Measurements from ENCODE around the gene CNBP. TPM values are rescaled to one million over a fixed set of nuclear protein-coding genes. Genes with fewer than 3 reads are reported as not detected.

Gene CNBP
- polyA plus RNA-seq, 1 donor from 2014 or later = 329 TPM

DNA sequence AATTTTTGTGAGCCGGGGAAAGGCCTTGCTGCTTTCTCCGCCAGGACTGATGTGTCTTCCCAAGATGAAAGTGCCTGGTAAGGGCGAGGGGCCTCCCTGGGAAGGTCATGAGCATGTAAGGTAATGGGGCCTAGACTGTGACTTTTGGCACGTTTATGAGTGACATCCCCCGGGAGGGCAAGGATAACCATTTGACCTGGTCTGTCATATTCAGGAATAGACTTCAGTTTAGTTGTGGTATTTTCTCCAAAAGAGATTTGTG, 631 bp upstream of the CNBP start:
- no peaks in the 10 kb centered on the region for H3K9me3 ChIP-seq (ENCODE audit: low read length)
- peak overlapping the region; percentile 99 for H3K4me3 ChIP-seq (ENCODE audit: low read length)
- H3K9me2 ChIP-seq (ENCODE audit: insufficient read depth, low read length) = no peaks in the 10 kb centered on the region
- H3F3A ChIP-seq (ENCODE audit: insufficient read depth, low read length, poor library complexity, severe bottlenecking) = peaks cover 6% of the 10 kb centered on the region
- no peaks in the 10 kb centered on the region for H3K27me3 ChIP-seq (ENCODE audit: insufficient read depth, low read depth, low read length)
- H4K20me1 ChIP-seq (ENCODE audit: insufficient read depth) = peaks cover 8% of the 10 kb centered on the region
- no peaks in the 10 kb centered on the region for H3K36me3 ChIP-seq (ENCODE audit: insufficient read depth, low read length)
- peak overlapping the region; percentile 91 for H3K27ac ChIP-seq (ENCODE audit: low read length)
- peak overlapping the region; percentile 96 for H3K9ac ChIP-seq (ENCODE audit: low read length)
- H3K79me2 ChIP-seq (replicated peaks; ENCODE audit: insufficient read depth, low read length) = peaks cover 47% of the 10 kb centered on the region
- TF ChIP-seq RAD21 (conservative IDR thresholded peaks at IDR 0.05) (no peak), EZH2 (IDR thresholded peaks at IDR 0.05; ENCODE audit: borderline replicate concordance, insufficient read depth, low read length, poor library complexity, severe bottlenecking) (no peak), TAF1 (IDR thresholded peaks at IDR 0.05; ENCODE audit: low read depth) (no peak), EP300 (conservative IDR thresholded peaks at IDR 0.05; ENCODE audit: poor library complexity, severe bottlenecking) (no peak), SMC3 (conservative IDR thresholded peaks at IDR 0.05; ENCODE audit: poor library complexity) (no peak), POLR2AphosphoS5 (IDR thresholded peaks at IDR 0.05) (no peak), MXI1 (conservative IDR thresholded peaks at IDR 0.05; ENCODE audit: poor library complexity, severe bottlenecking) (no peak)
- TF ChIP-seq, protein P1, sequence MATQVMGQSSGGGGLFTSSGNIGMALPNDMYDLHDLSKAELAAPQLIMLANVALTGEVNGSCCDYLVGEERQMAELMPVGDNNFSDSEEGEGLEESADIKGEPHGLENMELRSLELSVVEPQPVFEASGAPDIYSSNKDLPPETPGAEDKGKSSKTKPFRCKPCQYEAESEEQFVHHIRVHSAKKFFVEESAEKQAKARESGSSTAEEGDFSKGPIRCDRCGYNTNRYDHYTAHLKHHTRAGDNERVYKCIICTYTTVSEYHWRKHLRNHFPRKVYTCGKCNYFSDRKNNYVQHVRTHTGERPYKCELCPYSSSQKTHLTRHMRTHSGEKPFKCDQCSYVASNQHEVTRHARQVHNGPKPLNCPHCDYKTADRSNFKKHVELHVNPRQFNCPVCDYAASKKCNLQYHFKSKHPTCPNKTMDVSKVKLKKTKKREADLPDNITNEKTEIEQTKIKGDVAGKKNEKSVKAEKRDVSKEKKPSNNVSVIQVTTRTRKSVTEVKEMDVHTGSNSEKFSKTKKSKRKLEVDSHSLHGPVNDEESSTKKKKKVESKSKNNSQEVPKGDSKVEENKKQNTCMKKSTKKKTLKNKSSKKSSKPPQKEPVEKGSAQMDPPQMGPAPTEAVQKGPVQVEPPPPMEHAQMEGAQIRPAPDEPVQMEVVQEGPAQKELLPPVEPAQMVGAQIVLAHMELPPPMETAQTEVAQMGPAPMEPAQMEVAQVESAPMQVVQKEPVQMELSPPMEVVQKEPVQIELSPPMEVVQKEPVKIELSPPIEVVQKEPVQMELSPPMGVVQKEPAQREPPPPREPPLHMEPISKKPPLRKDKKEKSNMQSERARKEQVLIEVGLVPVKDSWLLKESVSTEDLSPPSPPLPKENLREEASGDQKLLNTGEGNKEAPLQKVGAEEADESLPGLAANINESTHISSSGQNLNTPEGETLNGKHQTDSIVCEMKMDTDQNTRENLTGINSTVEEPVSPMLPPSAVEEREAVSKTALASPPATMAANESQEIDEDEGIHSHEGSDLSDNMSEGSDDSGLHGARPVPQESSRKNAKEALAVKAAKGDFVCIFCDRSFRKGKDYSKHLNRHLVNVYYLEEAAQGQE (IDR thresholded peaks at IDR 0.05; ENCODE audit: borderline replicate concordance) = no peak
- TF ChIP-seq, protein P2, sequence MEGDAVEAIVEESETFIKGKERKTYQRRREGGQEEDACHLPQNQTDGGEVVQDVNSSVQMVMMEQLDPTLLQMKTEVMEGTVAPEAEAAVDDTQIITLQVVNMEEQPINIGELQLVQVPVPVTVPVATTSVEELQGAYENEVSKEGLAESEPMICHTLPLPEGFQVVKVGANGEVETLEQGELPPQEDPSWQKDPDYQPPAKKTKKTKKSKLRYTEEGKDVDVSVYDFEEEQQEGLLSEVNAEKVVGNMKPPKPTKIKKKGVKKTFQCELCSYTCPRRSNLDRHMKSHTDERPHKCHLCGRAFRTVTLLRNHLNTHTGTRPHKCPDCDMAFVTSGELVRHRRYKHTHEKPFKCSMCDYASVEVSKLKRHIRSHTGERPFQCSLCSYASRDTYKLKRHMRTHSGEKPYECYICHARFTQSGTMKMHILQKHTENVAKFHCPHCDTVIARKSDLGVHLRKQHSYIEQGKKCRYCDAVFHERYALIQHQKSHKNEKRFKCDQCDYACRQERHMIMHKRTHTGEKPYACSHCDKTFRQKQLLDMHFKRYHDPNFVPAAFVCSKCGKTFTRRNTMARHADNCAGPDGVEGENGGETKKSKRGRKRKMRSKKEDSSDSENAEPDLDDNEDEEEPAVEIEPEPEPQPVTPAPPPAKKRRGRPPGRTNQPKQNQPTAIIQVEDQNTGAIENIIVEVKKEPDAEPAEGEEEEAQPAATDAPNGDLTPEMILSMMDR (IDR thresholded peaks at IDR 0.05; ENCODE audit: poor library complexity, severe bottlenecking) = no peak
- peak overlapping the region; percentile 77 for H3K4me2 ChIP-seq (ENCODE audit: low read length)
- H2AFZ ChIP-seq (ENCODE audit: low read depth, low read length) = peak overlapping the region; percentile 86

DNA sequence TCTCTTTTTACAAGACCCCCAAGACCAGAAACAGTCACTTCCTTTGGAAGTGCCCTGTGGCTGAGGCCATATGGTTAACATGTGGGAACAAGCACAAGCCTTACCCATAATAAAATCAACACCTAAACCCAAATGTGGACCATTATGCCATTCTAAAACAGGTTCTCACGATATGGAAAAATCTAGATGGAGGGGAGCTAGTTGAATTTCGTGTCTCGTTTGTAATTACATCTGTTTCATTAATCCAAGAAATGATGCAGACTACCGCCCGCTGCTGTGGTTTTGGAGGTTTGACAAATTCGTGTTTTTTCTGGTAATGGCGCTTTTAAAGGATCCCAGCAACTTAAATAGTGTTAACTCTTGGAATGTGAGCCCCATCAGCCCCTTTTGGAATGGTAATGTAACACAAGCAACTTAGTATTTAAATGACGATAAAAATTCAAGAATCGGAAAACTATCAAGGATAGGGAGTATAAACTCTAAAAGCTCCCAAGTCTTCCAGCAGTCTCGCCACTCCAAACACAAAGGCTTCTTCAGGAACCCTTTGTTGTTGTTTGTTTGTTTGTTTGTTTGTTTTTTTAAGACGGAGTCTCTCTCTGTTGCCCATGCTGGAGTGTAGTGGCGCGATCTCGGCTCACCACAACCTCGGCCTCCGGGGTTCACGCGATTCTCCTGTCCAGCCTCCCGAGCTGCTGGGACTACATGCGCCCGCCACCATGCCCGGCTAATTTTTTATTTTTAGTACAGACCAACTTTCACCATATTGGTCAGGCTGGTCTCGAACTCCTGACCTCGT, 1.1 kb downstream of the CNBP start:
- H3K4me3 ChIP-seq (ENCODE audit: low read length) = peak overlapping the region; percentile 99
- no peaks in the 10 kb centered on the region for H3K27me3 ChIP-seq (ENCODE audit: insufficient read depth, low read depth, low read length)
- peaks cover 8% of the 10 kb centered on the region for H4K20me1 ChIP-seq (ENCODE audit: insufficient read depth)
- H3K9me3 ChIP-seq (ENCODE audit: low read length) = no peaks in the 10 kb centered on the region
- H3K79me2 ChIP-seq (replicated peaks; ENCODE audit: insufficient read depth, low read length) = peaks cover 64% of the 10 kb centered on the region
- H2AFZ ChIP-seq (ENCODE audit: low read depth, low read length) = no peak overlapping the region
- no peaks in the 10 kb centered on the region for H3K36me3 ChIP-seq (ENCODE audit: insufficient read depth, low read length)
- H3K4me2 ChIP-seq (ENCODE audit: low read length) = peak overlapping the region; percentile 99
- H3K9me2 ChIP-seq (ENCODE audit: insufficient read depth, low read length) = no peaks in the 10 kb centered on the region
- peaks cover 6% of the 10 kb centered on the region for H3F3A ChIP-seq (ENCODE audit: insufficient read depth, low read length, poor library complexity, severe bottlenecking)
- peak overlapping the region; percentile 96 for H3K9ac ChIP-seq (ENCODE audit: low read length)
- peak overlapping the region; percentile 87 for H3K27ac ChIP-seq (ENCODE audit: low read length)
- TF ChIP-seq TAF1 (IDR thresholded peaks at IDR 0.05; ENCODE audit: low read depth) (no peak), EP300 (conservative IDR thresholded peaks at IDR 0.05; ENCODE audit: poor library complexity, severe bottlenecking) (no peak), POLR2AphosphoS5 (IDR thresholded peaks at IDR 0.05) (no peak), MXI1 (conservative IDR thresholded peaks at IDR 0.05; ENCODE audit: poor library complexity, severe bottlenecking) (no peak), EZH2 (IDR thresholded peaks at IDR 0.05; ENCODE audit: borderline replicate concordance, insufficient read depth, low read length, poor library complexity, severe bottlenecking) (no peak), RAD21 (conservative IDR thresholded peaks at IDR 0.05) (no peak), SMC3 (conservative IDR thresholded peaks at IDR 0.05; ENCODE audit: poor library complexity) (no peak)
- TF ChIP-seq, protein P1 (IDR thresholded peaks at IDR 0.05; ENCODE audit: borderline replicate concordance) = no peak
- TF ChIP-seq, protein P2 (IDR thresholded peaks at IDR 0.05; ENCODE audit: poor library complexity, severe bottlenecking) = no peak
